GM12878 (cell line): ENCODE data around the gene SLX4IP. TPM values are rescaled to one million over a fixed set of nuclear protein-coding genes. Genes with fewer than 3 reads are reported as not detected.

Experiments
- ATAC-seq: fragments of 200-7000 bp; cut with Tn5 transposase; 3 replicates; pipeline ENCODE4 v1.9.1; 2020; ENCODE audit warnings: mild to moderate bottlenecking, moderate library complexity
- BruUV-seq: library from RNA; stranded (reverse); fragments of 400-500 nt; replicated peaks from 2 replicates; lab custom pipeline; 2021; lab: Mats Ljungman, UMichigan
- CTCF ChIA-PET: fragments of 300-600 bp; sonication (Branson Sonifier 250); formaldehyde crosslinking; extraction: SDS; loops from one replicate; lab custom pipeline; 2021; ENCODE audit warnings: inconsistent platforms; lab: Yijun Ruan, JAX
- POLR2A ChIA-PET: fragments of 350-600 bp; formaldehyde crosslinking; extraction: SDS; loops from one replicate; lab custom pipeline; 2021; ENCODE audit warnings: inconsistent platforms; lab: Charles Lee
- RAD21 ChIA-PET: fragments of 300-600 bp; sonication (Branson Sonifier 250); formaldehyde crosslinking; loops from one replicate; lab custom pipeline; 2023; ENCODE audit warnings: antibody characterized with exemption; ENCODE audit not compliant: unreplicated experiment; lab: Charles Lee
- SMC1A ChIA-PET: fragments of 300-600 bp; sonication (Branson Sonifier 250); formaldehyde crosslinking; loops from one replicate; lab custom pipeline; 2023; ENCODE audit not compliant: unreplicated experiment, uncharacterized antibody; lab: Charles Lee
- DNase-seq: peaks from one replicate; pipeline ENCODE4 v3.0.0-alpha.2; 2011; ENCODE audit warnings: low read depth, low spot score
- FAIRE-seq: peaks from 3 replicates; lab custom pipeline; 2011; peaks lifted over from hg19 to GRCh38; lab: Jason Lieb, UNC
- H2AFZ ChIP-seq: 2 replicates; pipeline ENCODE4 v1.6.0; 2011; ENCODE audit warnings: low read depth, low read length, control low read depth; ENCODE audit not compliant: control insufficient read depth
- H3K27ac ChIP-seq: 2 replicates; pipeline ENCODE4 v1.5.1; 2011; ENCODE audit warnings: control low read depth; ENCODE audit not compliant: control insufficient read depth, insufficient read depth
- H3K27me3 ChIP-seq, 2 experiments: replicated peaks in 1 of 2; 2 replicates each; pipeline versions ENCODE4 v1.6.0 to v1.6.1; 2011; ENCODE audit warnings: low read length in 1 of 2; ENCODE audit not compliant: control insufficient read depth in 2 of 2, insufficient read depth in 2 of 2
- H3K36me3 ChIP-seq, 2 experiments: 2 replicates each; pipeline ENCODE4 v1.5.1; 2011; ENCODE audit warnings: low read length in 1 of 2; ENCODE audit not compliant: control insufficient read depth in 2 of 2, insufficient read depth in 2 of 2
- H3K4me1 ChIP-seq: 2 replicates; pipeline ENCODE4 v1.6.1; 2011; ENCODE audit warnings: mild to moderate bottlenecking, low read length, moderate library complexity, mixed read lengths; ENCODE audit not compliant: control insufficient read depth, insufficient read depth
- H3K4me2 ChIP-seq: 2 replicates; pipeline ENCODE4 v1.6.0; 2011; ENCODE audit warnings: control low read depth; ENCODE audit not compliant: control insufficient read depth, insufficient read depth
- H3K4me3 ChIP-seq: fragments of 200-600 bp; sonication (generic); 2 replicates; pipeline ENCODE4 v1.5.1; 2016
- H3K79me2 ChIP-seq: 2 replicates; pipeline ENCODE4 v1.6.0; 2011; ENCODE audit warnings: low read length; ENCODE audit not compliant: control insufficient read depth, insufficient read depth
- H3K9ac ChIP-seq: 2 replicates; pipeline ENCODE4 v1.8.0; 2011; ENCODE audit warnings: low read length, control low read depth, mixed read lengths; ENCODE audit not compliant: control insufficient read depth, insufficient read depth
- H3K9me3 ChIP-seq: replicated peaks from 3 replicates; pipeline ENCODE4 v1.5.1; 2011; ENCODE audit warnings: mild to moderate bottlenecking, low read length; ENCODE audit not compliant: control insufficient read depth, insufficient read depth
- H4K20me1 ChIP-seq: 2 replicates; pipeline ENCODE4 v1.6.0; 2011; ENCODE audit not compliant: control insufficient read depth, insufficient read depth
- BACH1 ChIP-seq: fragments of 450-650 bp; IDR thresholded peaks from 2 replicates; pipeline ENCODE4 v1.6.1; 2017; ENCODE audit warnings: mild to moderate bottlenecking, borderline replicate concordance
- CBX5 ChIP-seq: sonication (generic); IDR thresholded peaks from 2 replicates; pipeline ENCODE4 v1.6.1; 2016; ENCODE audit warnings: low read depth, moderate library complexity, mild to moderate bottlenecking, inconsistent platforms
- CHD4 ChIP-seq: fragments of 200-600 bp; sonication (generic); IDR thresholded peaks from 2 replicates; pipeline ENCODE4 v1.6.1; 2016; ENCODE audit warnings: mild to moderate bottlenecking
- CREM ChIP-seq: IDR thresholded peaks from 2 replicates; pipeline ENCODE4 v1.6.1; 2014; ENCODE audit warnings: antibody characterized with exemption, low read depth
- ELK1 ChIP-seq: IDR thresholded peaks from 2 replicates; pipeline ENCODE4 v1.6.1; 2012; ENCODE audit warnings: low read depth, low read length, improper control_type of control experiment
- GABPA ChIP-seq: IDR thresholded peaks from 2 replicates; pipeline ENCODE4 v1.6.1; 2014; ENCODE audit warnings: antibody characterized with exemption, low read depth, mild to moderate bottlenecking, inconsistent platforms
- MAX ChIP-seq: IDR thresholded peaks from 2 replicates; pipeline ENCODE4 v1.6.1; 2012; ENCODE audit warnings: low read depth, low read length, improper control_type of control experiment
- MTA2 ChIP-seq: fragments of 450-650 bp; IDR thresholded peaks from 2 replicates; pipeline ENCODE4 v1.6.1; 2016; ENCODE audit warnings: low read depth, mild to moderate bottlenecking, moderate library complexity
- MXI1 ChIP-seq: fragments of 150-350 bp; IDR thresholded peaks from 2 replicates; pipeline ENCODE4 v1.6.1; 2011; ENCODE audit warnings: low read depth, mild to moderate bottlenecking, inconsistent platforms, low read length, improper control_type of control experiment
- PRDM15 ChIP-seq: fragments of 450-650 bp; formaldehyde crosslinking; IDR thresholded peaks from 2 replicates; pipeline ENCODE4 v1.4.0; 2020; ENCODE audit warnings: mild to moderate bottlenecking, moderate library complexity
- SRF ChIP-seq, 2 experiments: IDR thresholded peaks; 2 replicates each; pipeline ENCODE4 v1.6.1; 2011; ENCODE audit warnings: low read depth in 2 of 2, low read length in 2 of 2, mild to moderate bottlenecking in 1 of 2, moderate library complexity in 1 of 2
- YY1 ChIP-seq: IDR thresholded peaks from 2 replicates; pipeline ENCODE4 v1.6.1; 2011; ENCODE audit warnings: low read depth, mild to moderate bottlenecking, low read length
- ZSCAN29 ChIP-seq: fragments of 450-650 bp; IDR thresholded peaks from 2 replicates; pipeline ENCODE4 v1.6.1; 2017; ENCODE audit warnings: mild to moderate bottlenecking, moderate library complexity
- WGBS: methylation state at CpG from one replicate; pipeline ENCODE4 v1.1.6; 2016; ENCODE audit warnings: low lambda C conversion rate; ENCODE audit not compliant: insufficient replicate concordance, insufficient coverage; ENCODE audit errors: missing lambda C conversion rate; 5-methylcytosine and 5-hydroxymethylcytosine counted together
- in situ Hi-C: fragments of 300-500 bp; cut with MboI; formaldehyde crosslinking; loops from 9 replicates; pipeline ENCODE4 v1.14.3; 2018; ENCODE audit warnings: mixed read lengths
- intact Hi-C: fragments of 100-400 bp; cut with micrococcal nuclease; formaldehyde crosslinking; loops from one replicate; pipeline ENCODE4 v1.14.2; 2022; ENCODE audit not compliant: unreplicated experiment
- polyA plus RNA-seq, 11 experiments: library from polyadenylated mRNA; depleted of rRNA in 4 of 11; unstranded in 6 of 11; stranded (reverse) in 5 of 11; fragments of >200 nt; fragmentation: Nextera tagmentation in 4 of 11; fragmentation: Illumina TruSeq in 1 of 11; extraction: Ambion mirVana in 4 of 11; extraction: Trizol in 1 of 11; gene quantifications; 1 replicate in 1 of 11; 2 replicates in 10 of 11; pipeline versions ENCODE4 v1.2.1 to v1.2.3, GENCODE V29; 2011 to 2016; ENCODE audit warnings: inconsistent platforms in 2 of 11, missing spikeins in 2 of 11, low read depth in 1 of 11
- total RNA-seq, 4 experiments: library from RNA; depleted of rRNA in 3 of 4; stranded (reverse); fragments of >200 nt in 3 of 4; fragmentation: Illumina TruSeq in 1 of 4; extraction: Trizol in 1 of 4; gene quantifications; 2 replicates each; pipeline versions ENCODE4 v1.2.1 to v1.2.3, GENCODE V29; 2013 to 2021
- TF ChIP-seq, protein P1 (sequence below): IDR thresholded peaks from 2 replicates; pipeline ENCODE4 v1.6.1; 2011; ENCODE audit warnings: low read depth, mild to moderate bottlenecking, low read length, moderate library complexity, borderline replicate concordance; ENCODE audit errors: extremely low read depth
- TF ChIP-seq, protein P2 (sequence below): fragments of 450-650 bp; IDR thresholded peaks from 2 replicates; pipeline ENCODE4 v1.6.1; 2016; ENCODE audit warnings: mild to moderate bottlenecking

The SLX4IP gene
- total and polyA plus RNA-seq, 10 of the 15 experiments (the other 5 are each of a cell fraction or from before 2014, with no cell fraction given), result 2.2 to 11.0 (median 6.3) TPM

GRCh38 chr20:10445758-10446157 lies 10.7 kb downstream of the SLX4IP start (continued):
- TF ChIP-seq ELK1, result no peak

DNA sequence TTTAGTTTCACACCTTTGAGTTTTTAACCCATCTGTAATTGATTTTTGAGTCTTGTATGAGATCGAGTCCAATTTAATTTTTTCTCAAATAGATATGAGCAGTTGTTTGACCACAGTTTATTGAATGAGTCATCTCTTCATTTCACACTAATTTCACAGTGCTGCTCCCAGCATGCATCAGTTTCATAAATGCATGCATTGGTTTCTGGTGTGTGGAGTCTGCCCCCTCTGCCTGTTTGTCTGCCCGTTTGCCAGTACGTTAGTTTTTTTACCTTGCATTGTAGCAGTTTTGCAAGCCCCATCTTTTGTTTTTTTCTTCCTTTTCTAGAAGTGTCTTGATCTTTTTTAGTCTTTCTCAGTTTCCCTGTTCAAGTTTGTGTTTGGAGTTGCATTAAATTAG lies 11.9 kb downstream of the SLX4IP start:
- H3K4me3 ChIP-seq, result peak overlapping the region; percentile 46; the same call in 1 of the 2 replicates
- no peak; the same call in 1 of the 2 replicates for TF ChIP-seq MAX
- TF ChIP-seq, protein P1, sequence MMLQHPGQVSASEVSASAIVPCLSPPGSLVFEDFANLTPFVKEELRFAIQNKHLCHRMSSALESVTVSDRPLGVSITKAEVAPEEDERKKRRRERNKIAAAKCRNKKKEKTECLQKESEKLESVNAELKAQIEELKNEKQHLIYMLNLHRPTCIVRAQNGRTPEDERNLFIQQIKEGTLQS, result no peak
- no peak for TF ChIP-seq PRDM15 (CRISPR knock-in tag)
- TF ChIP-seq, protein P2, sequence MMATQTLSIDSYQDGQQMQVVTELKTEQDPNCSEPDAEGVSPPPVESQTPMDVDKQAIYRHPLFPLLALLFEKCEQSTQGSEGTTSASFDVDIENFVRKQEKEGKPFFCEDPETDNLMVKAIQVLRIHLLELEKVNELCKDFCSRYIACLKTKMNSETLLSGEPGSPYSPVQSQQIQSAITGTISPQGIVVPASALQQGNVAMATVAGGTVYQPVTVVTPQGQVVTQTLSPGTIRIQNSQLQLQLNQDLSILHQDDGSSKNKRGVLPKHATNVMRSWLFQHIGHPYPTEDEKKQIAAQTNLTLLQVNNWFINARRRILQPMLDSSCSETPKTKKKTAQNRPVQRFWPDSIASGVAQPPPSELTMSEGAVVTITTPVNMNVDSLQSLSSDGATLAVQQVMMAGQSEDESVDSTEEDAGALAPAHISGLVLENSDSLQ, result no peak; the same call in 1 of the 2 replicates
- TF ChIP-seq CBX5, result no peak
- TF ChIP-seq ZSCAN29, result no peak
- TF ChIP-seq MTA2, result peak; percentile 99
- TF ChIP-seq CHD4, result no peak
- TF ChIP-seq GABPA, result no peak
- TF ChIP-seq SRF (IDR thresholded peaks at IDR 0.05; ENCODE audit: low read depth in 2 of 2, low read length in 2 of 2), result no peak
- no peak; the same call in 1 of the 2 replicates for TF ChIP-seq YY1
- TF ChIP-seq BACH1, result peak; percentile 72; the same call in 1 of the 2 replicates
- TF ChIP-seq MXI1, result peak; percentile 67; the same call in 1 of the 2 replicates
- TF ChIP-seq CREM, result peak; percentile 41; the same call in 1 of the 2 replicates

More for the DNA sequence above, 11.9 kb downstream of the SLX4IP start:
- peak overlapping the region; percentile 57; the same call in 1 of the 2 replicates for H3K27ac ChIP-seq
- no peaks in the 10 kb centered on the region for H3K9me3 ChIP-seq
- ChIA-PET SMC1A (interaction anchor here (1.3 kb wide), 1 partner anchor 27 kb away, joined by 4 read pairs; no protein-coding TSS in a partner anchor), POLR2A (interaction anchor here (2.1 kb wide), 1 partner anchor 13 kb away, joined by 7 read pairs; the partner anchor contains the start of genes MKKS and SLX4IP), RAD21 (no interaction called here), CTCF (no interaction called here)
- H3K4me2 ChIP-seq, result peak overlapping the region; percentile 44; the same call in 1 of the 2 replicates
- no peaks in the 10 kb centered on the region for H4K20me1 ChIP-seq
- H3K4me1 ChIP-seq, result peaks cover 18% of the 10 kb centered on the region
- DNase-seq (peak; percentile 92), FAIRE-seq (peak; percentile 81), ATAC-seq (peak; percentile 96)
- no peak overlapping the region for H2AFZ ChIP-seq
- in situ Hi-C loops (no loop called here), intact Hi-C loops (no loop called here)
- peaks cover 10% of the 10 kb centered on the region for H3K79me2 ChIP-seq
- 1% methylated on average over 3 of the region's 3 CpGs for WGBS
- H3K27me3 ChIP-seq, result no peaks in the 10 kb centered on the region
- H3K9ac ChIP-seq, result peak overlapping the region; percentile 40; the same call in 1 of the 2 replicates
- H3K36me3 ChIP-seq, result no peaks in the 10 kb centered on the region
- BruUV-seq, result no TSS peak
